Stimulated activated CD4-positive, alpha-beta T cell treated with anti-CD3 and anti-CD28 coated beads, Interleukin-2, amount 100 ng/mL, for 24 hours (primary cell): ENCODE results near the gene FUBP3.

Experiments
- DNase-seq, 2 donors: peaks; one replicate each; pipeline ENCODE4 v3.0.0-alpha.2; 2020

The FUBP3 gene

GRCh38 chr9:130634801-130635200 is 55.4 kb downstream of the FUBP3 start:
- DNase-seq, result no peak

GRCh38 chr9:130635306-130635705 is 55.9 kb downstream of the FUBP3 start:
- DNase-seq, result no peak

- DNase-seq, result no peak
These were observed 56.6 kb downstream of the FUBP3 start for GRCh38 chr9:130635721-130636647.

- no peak for DNase-seq
These were observed 57.3 kb downstream of the FUBP3 start for GRCh38 chr9:130636648-130637020.

- no peak for DNase-seq
These were observed 59.1 kb downstream of the FUBP3 start for GRCh38 chr9:130638284-130639123.

GRCh38 chr9:130639124-130639765 is 59.9 kb downstream of the FUBP3 start:
- DNase-seq, result no peak

GRCh38 chr9:130639866-130640555 is 60.6 kb downstream of the FUBP3 start:
- no peak for DNase-seq

GRCh38 chr9:130640681-130641080 is 61.3 kb downstream of the FUBP3 start:
- no peak for DNase-seq

- DNase-seq, result no peak
These were observed 63.5 kb downstream of the FUBP3 start for GRCh38 chr9:130642926-130643325.

- no peak for DNase-seq
These were observed 71.8 kb downstream of the FUBP3 start for GRCh38 chr9:130651221-130651620.

- DNase-seq, result no peak
These were observed 72.4 kb downstream of the FUBP3 start for GRCh38 chr9:130651752-130652151.

GRCh38 chr9:130654879-130655278 is 75.5 kb downstream of the FUBP3 start:
- DNase-seq, result no peak

GRCh38 chr9:130658893-130659698 is 79.7 kb downstream of the FUBP3 start:
- DNase-seq, result no peak

GRCh38 chr9:130659699-130660248 is 80.4 kb downstream of the FUBP3 start:
- DNase-seq, result no peak

GRCh38 chr9:130660326-130660682 is 80.9 kb downstream of the FUBP3 start:
- no peak for DNase-seq

GRCh38 chr9:130660683-130661450 is 81.5 kb downstream of the FUBP3 start:
- DNase-seq, result no peak

- no peak for DNase-seq
These were observed 82.2 kb downstream of the FUBP3 start for GRCh38 chr9:130661451-130662098.

- no peak for DNase-seq
These were observed 83.0 kb downstream of the FUBP3 start for GRCh38 chr9:130662099-130662969.

GRCh38 chr9:130662970-130663257 is 83.5 kb downstream of the FUBP3 start:
- DNase-seq, result no peak
